PC-3 (cell line): ENCODE results near the gene HHAT. TPM values are rescaled to one million over a fixed set of nuclear protein-coding genes. Genes with fewer than 3 reads are reported as not detected.

Source experiments
- ATAC-seq: fragments of 200-7000 bp; cut with Tn5 transposase; 2 replicates; pipeline ENCODE4 v1.9.1; 2020; ENCODE audit warnings: mild to moderate bottlenecking, moderate library complexity
- BruUV-seq: library from RNA; stranded (reverse); fragments of 400-500 nt; replicated peaks from 2 replicates; lab custom pipeline; 2021; lab: Mats Ljungman, UMichigan
- CTCF ChIA-PET: fragments of 300-600 bp; sonication (Branson Sonifier 250); formaldehyde crosslinking; loops from one replicate; lab custom pipeline; 2022; ENCODE audit warnings: antibody characterized with exemption; lab: Charles Lee
- POLR2A ChIA-PET: fragments of 300-600 bp; sonication (Branson Sonifier 250); formaldehyde crosslinking; loops from one replicate; lab custom pipeline; 2022; ENCODE audit warnings: antibody characterized with exemption; ENCODE audit not compliant: unreplicated experiment; lab: Charles Lee
- DNase-seq: peaks from one replicate; pipeline ENCODE4 v3.0.0-alpha.2; 2015
- H2AFZ ChIP-seq: fragments of 300-600 bp; sonication (generic); 2 replicates; pipeline ENCODE4 v1.6.0; 2016; ENCODE audit warnings: antibody characterized with exemption, low read length
- H3F3A ChIP-seq: fragments of 300-600 bp; sonication (generic); one replicate; pipeline ENCODE4 v1.6.0; 2017; ENCODE audit warnings: antibody characterized with exemption, low read length, control low read depth, mild to moderate bottlenecking; ENCODE audit not compliant: unreplicated experiment
- H3K27ac ChIP-seq: fragments of 300-600 bp; sonication (generic); 2 replicates; pipeline ENCODE4 v1.5.1; 2016; ENCODE audit warnings: mild to moderate bottlenecking, low read length
- H3K27me3 ChIP-seq: fragments of 300-600 bp; sonication (generic); 2 replicates; pipeline ENCODE4 v1.6.1; 2016; ENCODE audit warnings: low read length, mixed read lengths
- H3K36me3 ChIP-seq: fragments of 300-600 bp; sonication (generic); 2 replicates; pipeline ENCODE4 v1.6.1; 2016; ENCODE audit warnings: low read depth, mixed run types, low read length, mixed read lengths
- H3K4me1 ChIP-seq: fragments of 300-600 bp; sonication (generic); 2 replicates; pipeline ENCODE4 v1.5.1; 2016; ENCODE audit warnings: low read length; ENCODE audit not compliant: insufficient read depth
- H3K4me2 ChIP-seq: fragments of 300-600 bp; sonication (generic); 2 replicates; pipeline ENCODE4 v1.6.0; 2016; ENCODE audit warnings: low read length
- H3K4me3 ChIP-seq: fragments of 300-600 bp; sonication (generic); 2 replicates; pipeline ENCODE4 v1.5.1; 2016; ENCODE audit warnings: mild to moderate bottlenecking, low read length, mixed read lengths
- H3K79me2 ChIP-seq: fragments of 300-600 bp; sonication (generic); 2 replicates; pipeline ENCODE4 v1.6.1; 2017; ENCODE audit warnings: low read length, mixed read lengths
- H3K9ac ChIP-seq: fragments of 300-600 bp; sonication (generic); 2 replicates; pipeline ENCODE4 v1.6.0; 2016; ENCODE audit warnings: mild to moderate bottlenecking, low read length
- H3K9me2 ChIP-seq: fragments of 300-600 bp; sonication (generic); replicated peaks from 2 replicates; pipeline ENCODE4 v1.6.1; 2016; ENCODE audit warnings: mixed run types, low read length, mixed read lengths
- H3K9me3 ChIP-seq: fragments of 300-600 bp; sonication (generic); 2 replicates; pipeline ENCODE4 v1.6.1; 2016; ENCODE audit warnings: low read length, mixed read lengths
- H4K20me1 ChIP-seq: fragments of 300-600 bp; sonication (generic); 2 replicates; pipeline ENCODE4 v1.6.1; 2016; ENCODE audit warnings: low read length, mixed read lengths
- EZH2 ChIP-seq: fragments of 300-600 bp; sonication (generic); IDR thresholded peaks from one replicate; pipeline ENCODE4 v1.6.1; 2017; ENCODE audit warnings: antibody characterized with exemption, mild to moderate bottlenecking, low read length; ENCODE audit not compliant: unreplicated experiment
- EZH2phosphoT487 ChIP-seq: fragments of 300-600 bp; sonication (generic); IDR thresholded peaks from 2 replicates; pipeline ENCODE4 v1.6.1; 2018; ENCODE audit warnings: mild to moderate bottlenecking, antibody characterized with exemption, low read length, borderline replicate concordance
- intact Hi-C: fragments of 100-400 bp; cut with micrococcal nuclease; formaldehyde crosslinking; loops from 2 replicates; pipeline ENCODE4 v1.9.0; 2023
- total RNA-seq: library from RNA; depleted of rRNA; stranded (reverse); fragments of >200 nt; gene quantifications from 2 replicates; pipeline ENCODE4 v1.2.3, GENCODE V29; 2014
- TF ChIP-seq, protein P1 (sequence below): fragments of 300-600 bp; sonication (generic); conservative IDR thresholded peaks from 2 replicates; pipeline ENCODE4 v1.5.1; 2017; ENCODE audit warnings: antibody characterized with exemption, low read depth, mild to moderate bottlenecking, low read length

HHAT gene
- total RNA-seq, 1 experiment from 2014 or later: 3.4 TPM

DNA sequence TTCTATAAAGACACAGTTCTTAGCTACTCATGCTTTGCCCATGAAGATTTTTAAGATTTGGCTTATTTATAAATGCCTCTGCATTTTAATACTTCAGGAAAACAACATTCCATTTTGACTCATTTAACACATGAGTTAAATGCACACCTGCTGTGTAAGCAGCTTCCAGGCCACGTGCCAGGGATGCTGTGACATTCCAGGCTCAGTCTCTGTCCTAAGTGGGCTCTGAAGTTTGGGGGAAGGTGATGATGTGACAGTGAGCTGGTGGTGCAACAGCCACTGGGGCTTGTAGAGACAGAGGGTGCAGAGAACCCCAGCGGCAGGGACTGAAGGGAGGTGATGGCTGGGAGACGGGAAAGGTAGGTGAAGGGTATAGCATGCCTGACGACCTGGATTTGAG lies 40.7 kb downstream of the HHAT start:
- Histone ChIP-seq H3K9ac (no peak overlapping the region), H3K4me1 (peaks cover 24% of the 10 kb centered on the region), H4K20me1 (no peaks in the 10 kb centered on the region), H3K4me3 (no peak overlapping the region), H3F3A (no peaks in the 10 kb centered on the region), H3K9me2 (no peaks in the 10 kb centered on the region), H3K27ac (no peak overlapping the region), H2AFZ (no peak overlapping the region), H3K79me2 (no peaks in the 10 kb centered on the region), H3K4me2 (no peak overlapping the region), H3K36me3 (no peaks in the 10 kb centered on the region), H3K27me3 (no peaks in the 10 kb centered on the region), H3K9me3 (no peaks in the 10 kb centered on the region)
- ChIA-PET POLR2A (interaction anchor here (0.6 kb wide), 1 partner anchor 195 kb away, joined by 8 read pairs; no protein-coding TSS in a partner anchor), CTCF (interaction anchor here (0.5 kb wide), 1 partner anchor 8 kb away, joined by 3 read pairs; no protein-coding TSS in a partner anchor)
- BruUV-seq: no TSS peak
- intact Hi-C loops: no loop called here
- DNase-seq: no peak
- no peak for TF ChIP-seq EZH2phosphoT487
- no peak for TF ChIP-seq EZH2
- TF ChIP-seq, protein P1, sequence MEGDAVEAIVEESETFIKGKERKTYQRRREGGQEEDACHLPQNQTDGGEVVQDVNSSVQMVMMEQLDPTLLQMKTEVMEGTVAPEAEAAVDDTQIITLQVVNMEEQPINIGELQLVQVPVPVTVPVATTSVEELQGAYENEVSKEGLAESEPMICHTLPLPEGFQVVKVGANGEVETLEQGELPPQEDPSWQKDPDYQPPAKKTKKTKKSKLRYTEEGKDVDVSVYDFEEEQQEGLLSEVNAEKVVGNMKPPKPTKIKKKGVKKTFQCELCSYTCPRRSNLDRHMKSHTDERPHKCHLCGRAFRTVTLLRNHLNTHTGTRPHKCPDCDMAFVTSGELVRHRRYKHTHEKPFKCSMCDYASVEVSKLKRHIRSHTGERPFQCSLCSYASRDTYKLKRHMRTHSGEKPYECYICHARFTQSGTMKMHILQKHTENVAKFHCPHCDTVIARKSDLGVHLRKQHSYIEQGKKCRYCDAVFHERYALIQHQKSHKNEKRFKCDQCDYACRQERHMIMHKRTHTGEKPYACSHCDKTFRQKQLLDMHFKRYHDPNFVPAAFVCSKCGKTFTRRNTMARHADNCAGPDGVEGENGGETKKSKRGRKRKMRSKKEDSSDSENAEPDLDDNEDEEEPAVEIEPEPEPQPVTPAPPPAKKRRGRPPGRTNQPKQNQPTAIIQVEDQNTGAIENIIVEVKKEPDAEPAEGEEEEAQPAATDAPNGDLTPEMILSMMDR: no peak
- ATAC-seq: no peak

DNA sequence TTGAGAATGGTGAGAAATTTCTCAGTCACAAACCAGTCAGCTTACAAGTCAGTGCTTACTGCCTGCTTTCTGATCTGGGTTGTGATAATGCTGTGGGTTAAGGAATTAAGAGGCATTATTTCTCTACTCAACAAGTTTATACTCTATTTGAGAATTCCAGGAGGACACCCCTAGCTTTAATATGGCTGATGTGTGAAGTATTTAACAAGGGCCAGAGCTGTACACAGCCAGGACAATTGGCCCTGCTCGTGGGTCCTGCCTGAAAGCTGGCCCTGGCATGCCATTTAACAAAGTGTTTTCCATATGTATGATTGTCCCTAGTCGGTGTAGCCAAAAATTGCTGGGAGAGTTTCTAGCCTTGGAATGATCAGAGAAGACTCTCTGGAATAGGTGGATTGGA lies 43.2 kb downstream of the HHAT start:
- Histone ChIP-seq H3K27me3 (no peaks in the 10 kb centered on the region), H3K4me1 (peaks cover 31% of the 10 kb centered on the region), H3K9me2 (no peaks in the 10 kb centered on the region), H3K4me3 (no peak overlapping the region), H3K4me2 (no peak overlapping the region), H3F3A (no peaks in the 10 kb centered on the region), H3K27ac (no peak overlapping the region), H3K36me3 (no peaks in the 10 kb centered on the region), H3K9me3 (no peaks in the 10 kb centered on the region), H4K20me1 (no peaks in the 10 kb centered on the region), H3K79me2 (no peaks in the 10 kb centered on the region), H3K9ac (no peak overlapping the region), H2AFZ (no peak overlapping the region)
- intact Hi-C loops: no loop called here
- BruUV-seq: no TSS peak
- ChIA-PET POLR2A (no interaction called here), CTCF (no interaction called here)
- no peak for DNase-seq
- TF ChIP-seq, protein P1: no peak
- no peak for TF ChIP-seq EZH2
- no peak for TF ChIP-seq EZH2phosphoT487
- no peak for ATAC-seq

DNA sequence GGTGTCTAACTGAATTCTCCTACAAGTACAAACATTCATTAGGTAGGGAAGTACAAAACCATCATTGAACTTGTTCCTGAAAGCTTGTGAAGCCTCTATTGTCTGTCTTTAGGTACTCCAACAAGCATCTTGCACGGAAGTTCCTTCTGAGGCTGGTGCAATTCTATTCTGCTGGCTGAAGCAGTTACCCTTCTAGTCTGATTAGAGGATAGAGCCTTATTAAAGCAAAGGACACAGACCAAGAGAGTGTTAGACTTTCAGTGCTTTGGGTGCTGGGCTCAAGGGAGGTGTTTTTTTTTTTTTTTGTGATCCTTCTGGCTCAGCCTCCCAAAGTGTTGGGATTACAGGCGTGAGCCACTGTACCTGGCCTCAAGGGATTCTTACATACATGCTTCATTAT lies 43.8 kb downstream of the HHAT start:
- Histone ChIP-seq H2AFZ (no peak overlapping the region), H4K20me1 (no peaks in the 10 kb centered on the region), H3K27ac (no peak overlapping the region), H3K4me3 (no peak overlapping the region), H3K9me3 (no peaks in the 10 kb centered on the region), H3K36me3 (no peaks in the 10 kb centered on the region), H3K9ac (no peak overlapping the region), H3F3A (no peaks in the 10 kb centered on the region), H3K9me2 (no peaks in the 10 kb centered on the region), H3K4me1 (peaks cover 37% of the 10 kb centered on the region), H3K79me2 (no peaks in the 10 kb centered on the region), H3K27me3 (no peaks in the 10 kb centered on the region), H3K4me2 (no peak overlapping the region; the same call in 1 of the 2 replicates)
- ChIA-PET CTCF (no interaction called here), POLR2A (no interaction called here)
- no peak for DNase-seq
- intact Hi-C loops: no loop called here
- TF ChIP-seq EZH2phosphoT487 (no peak), EZH2 (no peak)
- TF ChIP-seq, protein P1: no peak
- BruUV-seq: no TSS peak
- no peak for ATAC-seq
